ENCODE data around the gene ERC2.

The ERC2 gene

DNA sequence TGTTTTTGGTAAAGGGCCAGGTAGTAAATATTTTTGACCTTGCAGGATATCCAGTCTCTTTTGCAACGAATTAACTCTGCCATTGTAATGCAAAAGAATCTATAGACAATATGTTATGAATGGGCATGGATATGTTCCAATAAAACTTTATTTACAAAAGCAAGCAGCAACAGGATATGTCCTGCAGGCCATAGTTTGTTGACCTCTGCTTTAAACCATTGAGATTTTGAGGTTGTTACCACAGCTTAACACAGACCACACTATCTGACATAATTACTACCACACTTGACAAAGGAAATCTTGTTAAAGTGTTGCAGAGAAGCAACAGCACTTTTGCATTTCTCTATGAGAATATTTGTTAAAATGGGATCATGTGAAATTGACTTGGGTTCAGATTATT lies 349.3 kb downstream of the ERC2 start:
- no peak overlapping the region for H3K27ac ChIP-seq (ENCODE audit: extremely low read depth, low read depth, low read length)

DNA sequence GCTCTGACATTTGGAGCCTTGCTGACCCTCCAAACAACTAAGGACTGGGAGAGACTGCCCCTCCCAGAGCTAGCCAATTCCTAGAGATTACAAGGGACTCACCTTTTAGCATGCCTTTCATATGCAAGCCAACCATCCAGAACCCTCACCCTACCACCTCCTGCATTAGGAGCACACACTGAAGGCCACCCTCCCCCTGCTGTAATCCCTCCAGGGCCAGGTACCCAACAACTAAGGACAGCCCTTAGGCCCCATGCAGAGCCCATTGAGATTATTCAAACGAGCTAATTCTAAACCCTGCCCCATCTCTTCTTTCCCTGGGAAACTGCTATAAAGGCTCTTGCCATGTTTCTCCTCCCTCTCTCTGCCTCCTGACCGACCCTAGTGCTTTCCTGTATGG lies 352.6 kb downstream of the ERC2 start:
- Histone ChIP-seq H3K36me3 (ENCODE audit: control insufficient read depth in 2 of 2, insufficient read depth in 1 of 2, low read length in 2 of 2) (no peaks in the 10 kb centered on the region), H3K4me1 (ENCODE audit: control insufficient read depth, insufficient read depth, low read length) (no peaks in the 10 kb centered on the region), H3K9me3 (ENCODE audit: control insufficient read depth, insufficient read depth, low read depth, low read length) (no peaks in the 10 kb centered on the region), H3K4me3 (ENCODE audit: low read depth, low read length) (no peak overlapping the region), H3K27ac (ENCODE audit: extremely low read depth, low read depth, low read length) (no peak overlapping the region)
- ChIA-PET POLR2A (no interaction called here), CTCF (interaction anchor here (0.6 to 0.7 kb wide), 2 partner anchors 78 to 332 kb away, joined by 3 read pairs; no protein-coding TSS in a partner anchor)
- TF ChIP-seq ZNF10 (tag by site-specific recombination; IDR thresholded peaks at IDR 0.05) (no peak), MYNN (tag by site-specific recombination; IDR thresholded peaks at IDR 0.05; ENCODE audit: borderline replicate concordance) (no peak), PRDM1 (tag by site-specific recombination; IDR thresholded peaks at IDR 0.05) (no peak), ZNF184 (tag by site-specific recombination; IDR thresholded peaks at IDR 0.05) (no peak)

More for the DNA sequence above, 349.3 kb downstream of the ERC2 start:
- no peaks in the 10 kb centered on the region for H3K4me1 ChIP-seq (ENCODE audit: control insufficient read depth, insufficient read depth, low read length)
- CTCF ChIA-PET, result interaction anchor here (0.7 kb wide), 1 partner anchor 19 kb away, joined by 3 read pairs; no protein-coding TSS in a partner anchor
- POLR2A ChIA-PET, result no interaction called here
- no peaks in the 10 kb centered on the region for H3K9me3 ChIP-seq (ENCODE audit: control insufficient read depth, insufficient read depth, low read depth, low read length)
- no peak for TF ChIP-seq ZNF157 (tag by site-specific recombination; IDR thresholded peaks at IDR 0.05)
- TF ChIP-seq ZNF629 (tag by site-specific recombination; IDR thresholded peaks at IDR 0.05), result no peak
- TF ChIP-seq, protein P1, sequence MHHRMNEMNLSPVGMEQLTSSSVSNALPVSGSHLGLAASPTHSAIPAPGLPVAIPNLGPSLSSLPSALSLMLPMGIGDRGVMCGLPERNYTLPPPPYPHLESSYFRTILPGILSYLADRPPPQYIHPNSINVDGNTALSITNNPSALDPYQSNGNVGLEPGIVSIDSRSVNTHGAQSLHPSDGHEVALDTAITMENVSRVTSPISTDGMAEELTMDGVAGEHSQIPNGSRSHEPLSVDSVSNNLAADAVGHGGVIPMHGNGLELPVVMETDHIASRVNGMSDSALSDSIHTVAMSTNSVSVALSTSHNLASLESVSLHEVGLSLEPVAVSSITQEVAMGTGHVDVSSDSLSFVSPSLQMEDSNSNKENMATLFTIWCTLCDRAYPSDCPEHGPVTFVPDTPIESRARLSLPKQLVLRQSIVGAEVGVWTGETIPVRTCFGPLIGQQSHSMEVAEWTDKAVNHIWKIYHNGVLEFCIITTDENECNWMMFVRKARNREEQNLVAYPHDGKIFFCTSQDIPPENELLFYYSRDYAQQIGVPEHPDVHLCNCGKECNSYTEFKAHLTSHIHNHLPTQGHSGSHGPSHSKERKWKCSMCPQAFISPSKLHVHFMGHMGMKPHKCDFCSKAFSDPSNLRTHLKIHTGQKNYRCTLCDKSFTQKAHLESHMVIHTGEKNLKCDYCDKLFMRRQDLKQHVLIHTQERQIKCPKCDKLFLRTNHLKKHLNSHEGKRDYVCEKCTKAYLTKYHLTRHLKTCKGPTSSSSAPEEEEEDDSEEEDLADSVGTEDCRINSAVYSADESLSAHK (tag by site-specific recombination; IDR thresholded peaks at IDR 0.05), result no peak
- H3K36me3 ChIP-seq (ENCODE audit: control insufficient read depth in 2 of 2, insufficient read depth in 1 of 2, low read length in 2 of 2), result no peaks in the 10 kb centered on the region
- H3K4me3 ChIP-seq (ENCODE audit: low read depth, low read length), result no peak overlapping the region

DNA sequence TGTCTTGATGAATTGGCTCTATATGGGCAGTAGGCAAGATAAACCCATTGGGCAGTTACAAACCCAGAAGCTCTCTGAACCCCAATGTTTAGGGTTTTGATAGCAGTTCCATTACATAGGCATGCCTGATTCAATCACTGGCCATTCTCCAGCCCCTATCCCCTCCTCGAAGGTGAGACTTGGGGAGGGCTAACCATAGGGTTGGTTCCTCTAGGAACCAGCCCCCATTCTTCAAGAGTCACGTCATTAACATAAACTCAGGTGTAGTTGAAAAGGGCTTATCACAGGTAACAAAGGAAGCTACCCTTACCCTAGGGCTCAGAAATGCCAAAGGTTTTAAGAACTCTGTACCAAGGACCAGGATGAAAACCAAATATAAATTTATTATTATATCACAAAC lies 353.1 kb downstream of the ERC2 start:
- TF ChIP-seq, protein P2, sequence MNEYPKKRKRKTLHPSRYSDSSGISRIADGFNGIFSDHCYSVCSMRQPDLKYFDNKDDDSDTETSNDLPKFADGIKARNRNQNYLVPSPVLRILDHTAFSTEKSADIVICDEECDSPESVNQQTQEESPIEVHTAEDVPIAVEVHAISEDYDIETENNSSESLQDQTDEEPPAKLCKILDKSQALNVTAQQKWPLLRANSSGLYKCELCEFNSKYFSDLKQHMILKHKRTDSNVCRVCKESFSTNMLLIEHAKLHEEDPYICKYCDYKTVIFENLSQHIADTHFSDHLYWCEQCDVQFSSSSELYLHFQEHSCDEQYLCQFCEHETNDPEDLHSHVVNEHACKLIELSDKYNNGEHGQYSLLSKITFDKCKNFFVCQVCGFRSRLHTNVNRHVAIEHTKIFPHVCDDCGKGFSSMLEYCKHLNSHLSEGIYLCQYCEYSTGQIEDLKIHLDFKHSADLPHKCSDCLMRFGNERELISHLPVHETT (tag by site-specific recombination; IDR thresholded peaks at IDR 0.05), result no peak
- no peak for TF ChIP-seq ZNF610 (tag by site-specific recombination; IDR thresholded peaks at IDR 0.05; ENCODE audit: borderline replicate concordance)
- no peak for TF ChIP-seq ZNF302 (tag by site-specific recombination; IDR thresholded peaks at IDR 0.05; ENCODE audit: low read depth)
- no peak for TF ChIP-seq SCRT1 (tag by site-specific recombination; IDR thresholded peaks at IDR 0.05; ENCODE audit: borderline replicate concordance)
- TF ChIP-seq, protein P3, sequence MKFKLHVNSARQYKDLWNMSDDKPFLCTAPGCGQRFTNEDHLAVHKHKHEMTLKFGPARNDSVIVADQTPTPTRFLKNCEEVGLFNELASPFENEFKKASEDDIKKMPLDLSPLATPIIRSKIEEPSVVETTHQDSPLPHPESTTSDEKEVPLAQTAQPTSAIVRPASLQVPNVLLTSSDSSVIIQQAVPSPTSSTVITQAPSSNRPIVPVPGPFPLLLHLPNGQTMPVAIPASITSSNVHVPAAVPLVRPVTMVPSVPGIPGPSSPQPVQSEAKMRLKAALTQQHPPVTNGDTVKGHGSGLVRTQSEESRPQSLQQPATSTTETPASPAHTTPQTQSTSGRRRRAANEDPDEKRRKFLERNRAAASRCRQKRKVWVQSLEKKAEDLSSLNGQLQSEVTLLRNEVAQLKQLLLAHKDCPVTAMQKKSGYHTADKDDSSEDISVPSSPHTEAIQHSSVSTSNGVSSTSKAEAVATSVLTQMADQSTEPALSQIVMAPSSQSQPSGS (tag by site-specific recombination; IDR thresholded peaks at IDR 0.05; ENCODE audit: low read depth), result no peak
- TF ChIP-seq ZNF768 (tag by site-specific recombination; IDR thresholded peaks at IDR 0.05), result no peak
- no peak for TF ChIP-seq ZNF221 (tag by site-specific recombination; IDR thresholded peaks at IDR 0.05; ENCODE audit: borderline replicate concordance)
- no peak for TF ChIP-seq ZNF140 (tag by site-specific recombination; IDR thresholded peaks at IDR 0.05)
- TF ChIP-seq ZNF530 (tag by site-specific recombination; IDR thresholded peaks at IDR 0.05; ENCODE audit: low read depth), result no peak
- TF ChIP-seq ZNF830 (tag by site-specific recombination; IDR thresholded peaks at IDR 0.05; ENCODE audit: low read depth), result no peak
- TF ChIP-seq YY1 (tag by site-specific recombination; IDR thresholded peaks at IDR 0.05), result no peak
- TF ChIP-seq ZNF624 (tag by site-specific recombination; IDR thresholded peaks at IDR 0.05), result no peak
- no peak for TF ChIP-seq ZNF654 (tag by site-specific recombination; IDR thresholded peaks at IDR 0.05; ENCODE audit: low read depth)
- no peak for TF ChIP-seq SETDB1 (IDR thresholded peaks at IDR 0.05; ENCODE audit: insufficient read length, low read length)
- Histone ChIP-seq H3K9me3 (ENCODE audit: control insufficient read depth, insufficient read depth, low read depth, low read length) (no peaks in the 10 kb centered on the region), H3K36me3 (ENCODE audit: control insufficient read depth in 2 of 2, insufficient read depth in 1 of 2, low read length in 2 of 2) (no peaks in the 10 kb centered on the region), H3K4me3 (ENCODE audit: low read depth, low read length) (no peak overlapping the region), H3K4me1 (ENCODE audit: control insufficient read depth, insufficient read depth, low read length) (no peaks in the 10 kb centered on the region), H3K27ac (ENCODE audit: extremely low read depth, low read depth, low read length) (no peak overlapping the region)
- POLR2A ChIA-PET, result no interaction called here
- CTCF ChIA-PET, result interaction anchor here (0.6 kb wide), 1 partner anchor 78 kb away, joined by 3 read pairs; no protein-coding TSS in a partner anchor

Measured in HEK293 (cell line).